DOHH2 (cell line): ENCODE data around the gene SCAMP2.
"Not testable (repeated sequence)": the region's sequence is repeated elsewhere in the genome, so short reads cannot be mapped to it uniquely, and the experiment has no call there.

Source experiments
- H3F3A ChIP-seq: fragments of 200-600 bp; sonication (generic), shearing (Covaris generic); 2 replicates; pipeline ENCODE4 v1.6.0; 2016; ENCODE audit warnings: antibody characterized with exemption, mild to moderate bottlenecking; ENCODE audit not compliant: control insufficient read depth, insufficient read depth
- H3K27ac ChIP-seq: fragments of 200-600 bp; sonication (generic); 2 replicates; pipeline ENCODE4 v1.5.1; 2014; ENCODE audit warnings: low read depth, mild to moderate bottlenecking, low read length, moderate library complexity
- H3K27me3 ChIP-seq: fragments of 200-600 bp; sonication (generic); 2 replicates; pipeline ENCODE4 v1.6.1; 2014; ENCODE audit warnings: mild to moderate bottlenecking, low read length, mixed read lengths; ENCODE audit not compliant: control insufficient read depth
- H3K36me3 ChIP-seq: fragments of 200-600 bp; sonication (generic); 2 replicates; pipeline ENCODE4 v1.6.1; 2014; ENCODE audit warnings: mild to moderate bottlenecking, low read length, moderate library complexity, mixed read lengths; ENCODE audit not compliant: control insufficient read depth
- H3K4me1 ChIP-seq: fragments of 200-600 bp; sonication (generic); 2 replicates; pipeline ENCODE4 v1.6.1; 2014; ENCODE audit warnings: mild to moderate bottlenecking, low read length, mixed read lengths; ENCODE audit not compliant: control insufficient read depth
- H3K4me2 ChIP-seq: fragments of 200-600 bp; sonication (generic); 2 replicates; pipeline ENCODE4 v1.6.0; 2014; ENCODE audit warnings: mild to moderate bottlenecking, low read length, moderate library complexity
- H3K4me3 ChIP-seq: fragments of 200-600 bp; sonication (generic); 2 replicates; pipeline ENCODE4 v1.5.1; 2014; ENCODE audit warnings: mild to moderate bottlenecking, low read length, mixed read lengths
- H3K79me2 ChIP-seq: fragments of 200-600 bp; sonication (generic); 2 replicates; pipeline ENCODE4 v1.6.1; 2014; ENCODE audit warnings: mild to moderate bottlenecking, low read length, mixed read lengths; ENCODE audit not compliant: control insufficient read depth
- H3K9me2 ChIP-seq: fragments of 200-600 bp; sonication (generic); replicated peaks from 2 replicates; pipeline ENCODE4 v1.6.1; 2014; ENCODE audit warnings: mild to moderate bottlenecking, low read length, mixed read lengths; ENCODE audit not compliant: control insufficient read depth
- H3K9me3 ChIP-seq: fragments of 200-600 bp; sonication (generic); 2 replicates; pipeline ENCODE4 v1.6.1; 2014; ENCODE audit warnings: antibody characterized with exemption, low read length, mixed read lengths; ENCODE audit not compliant: control insufficient read depth, insufficient read depth
- H4K20me1 ChIP-seq: fragments of 200-600 bp; sonication (generic); 2 replicates; pipeline ENCODE4 v1.6.0; 2014; ENCODE audit warnings: low read depth, mild to moderate bottlenecking, antibody characterized with exemption, low read length, moderate library complexity; ENCODE audit not compliant: control insufficient read depth, insufficient read depth
- CTCF ChIP-seq: fragments of 200-600 bp; sonication (generic); IDR thresholded peaks from one replicate; pipeline ENCODE4 v1.5.1; 2014; ENCODE audit warnings: antibody characterized with exemption, mild to moderate bottlenecking, low read depth, low read length; ENCODE audit not compliant: poor library complexity, severe bottlenecking
- EZH2phosphoT487 ChIP-seq: fragments of 200-600 bp; sonication (generic); IDR thresholded peaks from 2 replicates; pipeline ENCODE4 v1.6.1; 2017; ENCODE audit warnings: borderline replicate concordance, mild to moderate bottlenecking, antibody characterized with exemption, low read length, moderate library complexity, mixed read lengths

The SCAMP2 gene

GRCh38 chr15:74873036-74873755, at the start of gene SCAMP2:
Gene SCAMP2 (minus strand): TSS chr15:74873365. CDS start chr15:74873255, 110 bp downstream.
- peaks cover 44% of the 10 kb centered on the region for H3K4me1 ChIP-seq
- peaks cover 12% of the 10 kb centered on the region; the same call in 1 of the 2 replicates for H3F3A ChIP-seq
- H3K36me3 ChIP-seq = peaks cover 29% of the 10 kb centered on the region
- TF ChIP-seq EZH2phosphoT487 = no peak
- TF ChIP-seq CTCF = no peak
- peak within 1 kb of the TSS; percentile 97 for H3K4me3 ChIP-seq
- H3K27me3 ChIP-seq = 0 out of 2 replicates have a peak, but pooled peaks cover 3% of the 10 kb centered on the region
- H3K4me2 ChIP-seq = peak within 1 kb of the TSS; percentile 100
- peaks cover 2% of the 10 kb centered on the region; the same call in 1 of the 2 replicates for H3K9me3 ChIP-seq
- H3K79me2 ChIP-seq = peaks cover 48% of the 10 kb centered on the region
- H3K9me2 ChIP-seq = no peaks in the 10 kb centered on the region
- peak within 1 kb of the TSS; percentile 59 for H3K27ac ChIP-seq
- H4K20me1 ChIP-seq = peaks cover 19% of the 10 kb centered on the region

- no peaks in the 10 kb centered on the region for H3K4me1 ChIP-seq
- H3K27me3 ChIP-seq = no peaks in the 10 kb centered on the region
- H3K9me3 ChIP-seq = no peaks in the 10 kb centered on the region
- H3K27ac ChIP-seq = no peak overlapping the region
- H3K4me3 ChIP-seq = no peak overlapping the region
- no peaks in the 10 kb centered on the region for H4K20me1 ChIP-seq
- H3K79me2 ChIP-seq = peaks cover 9% of the 10 kb centered on the region; the same call in 1 of the 2 replicates
- no peak for TF ChIP-seq EZH2phosphoT487
- no peak for TF ChIP-seq CTCF
- H3K36me3 ChIP-seq = peaks cover 78% of the 10 kb centered on the region
- no peaks in the 10 kb centered on the region; the same call in 1 of the 2 replicates for H3F3A ChIP-seq
- H3K4me2 ChIP-seq = no peak overlapping the region
- H3K9me2 ChIP-seq = no peaks in the 10 kb centered on the region
Observed at GRCh38 chr15:74920456-74920855, 47.3 kb upstream of the SCAMP2 start.

GRCh38 chr15:74917676-74918075, 44.5 kb upstream of the SCAMP2 start:
- peaks cover 6% of the 10 kb centered on the region for H3F3A ChIP-seq
- H3K36me3 ChIP-seq = peaks cover 73% of the 10 kb centered on the region
- H4K20me1 ChIP-seq = no peaks in the 10 kb centered on the region
- no peak for TF ChIP-seq CTCF
- no peak for TF ChIP-seq EZH2phosphoT487
- no peak overlapping the region for H3K4me3 ChIP-seq
- no peak overlapping the region for H3K27ac ChIP-seq
- no peaks in the 10 kb centered on the region for H3K9me2 ChIP-seq
- H3K4me1 ChIP-seq = no peaks in the 10 kb centered on the region
- no peaks in the 10 kb centered on the region for H3K9me3 ChIP-seq
- H3K4me2 ChIP-seq = no peak overlapping the region
- no peaks in the 10 kb centered on the region for H3K27me3 ChIP-seq
- H3K79me2 ChIP-seq = no peaks in the 10 kb centered on the region

- peaks cover 24% of the 10 kb centered on the region for H3F3A ChIP-seq
- H3K9me3 ChIP-seq, H3K4me2 ChIP-seq, H3K27ac ChIP-seq, H3K79me2 ChIP-seq, H4K20me1 ChIP-seq, H3K4me1 ChIP-seq, H3K4me3 ChIP-seq, H3K9me2 ChIP-seq, H3K27me3 ChIP-seq: not testable (repeated sequence)
- H3K36me3 ChIP-seq = peaks cover 57% of the 10 kb centered on the region
Observed at GRCh38 chr15:74913799-74914198, 40.6 kb upstream of the SCAMP2 start.
